HCEC 1CT (cell line): Measurements from ENCODE around the gene SPAG4.
A peak's percentile ranks its signal among the peaks of the same experiment; 100 is the strongest.

Experiments
- DNase-seq: peaks from one replicate; pipeline ENCODE4 v3.0.0-alpha.2; 2017

Gene SPAG4

DNA sequence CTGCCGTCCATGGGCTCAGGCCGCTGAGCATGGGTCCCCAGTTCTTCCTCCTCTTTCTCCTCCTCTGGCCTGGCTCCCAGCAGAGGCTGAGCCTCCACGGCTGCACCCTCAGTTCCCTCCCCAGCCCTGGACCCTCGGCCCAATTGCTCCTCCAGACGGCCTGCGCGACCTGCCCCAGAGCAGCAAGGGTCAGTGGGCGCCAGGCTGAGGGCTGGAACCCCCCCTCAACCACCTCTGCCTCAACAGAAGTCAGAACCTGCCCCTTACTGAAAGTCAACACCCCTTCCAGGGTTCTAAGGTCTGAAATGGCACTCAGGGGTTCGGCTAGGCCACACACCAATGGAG is 15.9 kb upstream of the SPAG4 start:
- DNase-seq: no peak

- DNase-seq: no peak
Measured at GRCh38 chr20:35600176-35600992, 15.2 kb upstream of the SPAG4 start.

- DNase-seq: peak; percentile 33
Measured at GRCh38 chr20:35600993-35601973, 14.3 kb upstream of the SPAG4 start.

- DNase-seq: no peak
Measured at GRCh38 chr20:35601990-35602389, 13.6 kb upstream of the SPAG4 start.

DNA sequence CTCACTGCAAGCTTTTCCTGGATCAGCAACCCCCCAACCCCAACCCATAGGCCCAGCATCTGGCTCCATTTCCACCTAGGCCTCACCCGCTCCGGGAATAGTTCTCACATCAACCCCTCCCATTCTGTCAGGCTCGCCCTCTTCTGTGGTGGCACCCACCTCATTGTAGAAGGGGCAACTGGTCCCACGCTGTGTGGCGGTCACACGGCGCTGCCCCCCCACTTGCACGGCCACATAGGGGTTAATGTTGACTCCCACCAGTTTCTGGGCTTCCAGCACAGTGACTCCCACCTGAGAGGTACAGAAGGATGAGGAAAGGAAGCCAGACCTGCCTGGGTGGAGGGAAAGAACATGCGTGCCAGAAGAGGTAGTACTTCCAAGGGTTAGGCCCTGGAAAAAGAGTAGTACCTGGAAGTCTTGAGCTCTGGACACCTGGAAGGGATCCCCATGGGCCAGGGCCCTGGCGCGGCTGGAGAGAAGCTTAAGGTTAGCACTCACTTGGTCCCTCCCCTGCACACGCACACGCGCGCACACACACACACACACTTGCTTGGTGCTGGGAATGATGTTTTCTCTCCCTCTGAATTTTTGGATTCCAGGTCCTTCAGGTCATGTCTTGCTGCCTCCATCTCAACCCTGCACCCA is 12.7 kb upstream of the SPAG4 start:
- no peak for DNase-seq

- no peak for DNase-seq
Measured at GRCh38 chr20:35603695-35604448, 11.8 kb upstream of the SPAG4 start.

DNA sequence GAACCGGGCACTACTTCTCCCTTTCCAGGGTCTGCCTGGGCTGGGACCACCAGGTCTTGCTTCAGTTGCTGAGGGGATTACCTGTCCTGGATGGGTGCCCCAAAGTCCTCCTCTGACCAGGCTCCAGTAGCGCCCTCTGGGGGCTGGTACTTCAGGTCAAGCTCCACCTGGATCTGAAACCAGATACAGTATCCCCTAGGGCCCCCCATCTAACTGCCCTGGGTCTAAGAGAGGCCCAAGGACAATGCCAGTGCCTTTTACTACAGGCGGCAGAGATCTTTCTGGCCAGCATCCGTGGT is 11.2 kb upstream of the SPAG4 start:
- no peak for DNase-seq

DNA sequence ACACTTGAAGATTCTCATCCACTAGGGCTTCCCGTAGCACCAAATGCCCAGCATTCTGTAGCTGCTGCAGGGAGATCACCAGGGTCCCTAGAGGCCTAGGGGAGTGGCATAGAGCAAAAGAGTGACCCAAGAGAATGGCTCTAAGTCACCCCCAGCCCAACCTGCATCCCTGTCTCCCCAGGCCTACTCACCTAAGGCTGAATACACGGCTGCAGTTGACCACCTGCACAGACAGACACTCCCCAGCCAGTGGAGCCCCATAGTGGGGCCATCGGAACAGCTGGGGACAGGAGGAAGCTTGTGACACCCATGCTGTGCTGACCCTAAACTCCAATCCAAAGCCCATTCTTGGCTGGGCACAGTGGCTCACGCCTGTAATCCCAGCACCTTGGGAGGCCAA is 9.5 kb upstream of the SPAG4 start:
- DNase-seq: no peak

- no peak for DNase-seq
Measured at GRCh38 chr20:35607003-35607735, 8.5 kb upstream of the SPAG4 start.

DNA sequence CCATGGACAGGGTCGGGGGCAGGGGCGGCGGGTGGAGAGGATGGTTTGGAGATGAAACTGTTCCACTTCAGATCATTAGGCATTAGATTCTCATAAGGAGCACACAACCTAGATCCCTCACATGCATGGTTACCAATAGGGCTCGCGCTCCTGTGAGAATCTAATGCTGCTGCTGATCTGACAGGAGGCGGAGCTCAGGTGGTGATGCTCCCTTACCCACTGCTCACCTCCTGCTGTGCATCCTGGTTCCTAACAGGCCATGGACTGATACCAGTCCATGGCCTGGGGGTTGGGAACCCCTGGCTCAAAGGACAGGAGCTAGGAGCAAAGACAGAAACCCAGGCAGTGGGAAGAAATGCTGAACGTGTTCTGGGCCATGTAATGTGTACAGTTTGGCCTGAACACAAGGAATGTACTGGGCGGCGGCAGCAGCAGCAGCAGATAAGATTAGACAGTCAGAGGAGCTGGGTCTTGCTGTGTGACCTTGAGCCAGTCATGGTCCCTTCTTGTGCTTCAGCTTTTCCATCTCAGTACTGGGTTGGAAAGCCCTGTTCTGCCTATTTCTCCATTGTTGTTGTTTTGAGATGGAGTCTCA is 4.7 kb upstream of the SPAG4 start:
- DNase-seq: no peak

- no peak for DNase-seq
Measured at GRCh38 chr20:35611482-35611881, 4.1 kb upstream of the SPAG4 start.

GRCh38 chr20:35616465-35617396 is 1.1 kb downstream of the SPAG4 start:
- DNase-seq: peak; percentile 99

GRCh38 chr20:35617397-35618262 is 2.0 kb downstream of the SPAG4 start:
- peak; percentile 82 for DNase-seq

GRCh38 chr20:35618263-35619131 is 2.9 kb downstream of the SPAG4 start:
- DNase-seq: peak; percentile 18

DNA sequence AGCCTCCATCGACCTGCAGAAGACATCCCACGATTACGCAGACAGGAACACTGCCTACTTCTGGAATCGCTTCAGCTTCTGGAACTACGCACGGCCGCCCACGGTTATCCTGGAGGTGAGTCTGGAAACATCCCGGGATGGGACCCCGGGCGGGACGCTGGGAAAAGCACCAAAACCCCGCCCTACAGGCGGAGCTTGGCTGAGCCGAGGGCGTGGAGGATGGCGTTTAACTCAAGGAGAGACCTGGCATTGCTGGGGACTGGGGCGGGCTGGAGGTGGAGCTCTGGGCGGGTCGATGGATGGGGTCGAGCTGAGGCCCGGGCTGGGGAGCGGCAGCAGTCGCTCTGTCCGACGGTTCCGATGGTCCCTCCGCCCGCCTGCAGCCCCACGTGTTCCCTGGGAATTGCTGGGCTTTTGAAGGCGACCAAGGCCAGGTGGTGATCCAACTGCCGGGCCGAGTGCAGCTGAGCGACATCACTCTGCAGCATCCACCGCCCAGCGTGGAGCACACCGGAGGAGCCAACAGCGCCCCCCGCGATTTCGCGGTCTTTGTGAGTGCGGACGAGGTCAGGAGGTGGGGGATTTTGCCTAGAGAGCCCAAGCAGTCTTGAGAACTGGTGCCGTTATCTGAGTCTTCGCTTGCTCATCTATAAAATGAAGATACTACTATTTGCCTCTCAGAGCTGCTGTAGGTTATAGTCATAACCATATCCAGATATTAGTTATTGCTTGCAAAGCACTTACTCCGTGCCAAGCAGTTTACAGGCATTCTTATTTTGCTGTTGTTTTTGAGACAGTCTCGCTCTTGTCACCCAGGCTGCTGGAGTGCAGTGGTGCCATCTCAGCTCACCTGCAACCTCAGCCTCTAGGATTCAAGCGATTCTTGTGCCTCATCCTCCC is 3.8 kb downstream of the SPAG4 start:
- peak; percentile 85 for DNase-seq

DNA sequence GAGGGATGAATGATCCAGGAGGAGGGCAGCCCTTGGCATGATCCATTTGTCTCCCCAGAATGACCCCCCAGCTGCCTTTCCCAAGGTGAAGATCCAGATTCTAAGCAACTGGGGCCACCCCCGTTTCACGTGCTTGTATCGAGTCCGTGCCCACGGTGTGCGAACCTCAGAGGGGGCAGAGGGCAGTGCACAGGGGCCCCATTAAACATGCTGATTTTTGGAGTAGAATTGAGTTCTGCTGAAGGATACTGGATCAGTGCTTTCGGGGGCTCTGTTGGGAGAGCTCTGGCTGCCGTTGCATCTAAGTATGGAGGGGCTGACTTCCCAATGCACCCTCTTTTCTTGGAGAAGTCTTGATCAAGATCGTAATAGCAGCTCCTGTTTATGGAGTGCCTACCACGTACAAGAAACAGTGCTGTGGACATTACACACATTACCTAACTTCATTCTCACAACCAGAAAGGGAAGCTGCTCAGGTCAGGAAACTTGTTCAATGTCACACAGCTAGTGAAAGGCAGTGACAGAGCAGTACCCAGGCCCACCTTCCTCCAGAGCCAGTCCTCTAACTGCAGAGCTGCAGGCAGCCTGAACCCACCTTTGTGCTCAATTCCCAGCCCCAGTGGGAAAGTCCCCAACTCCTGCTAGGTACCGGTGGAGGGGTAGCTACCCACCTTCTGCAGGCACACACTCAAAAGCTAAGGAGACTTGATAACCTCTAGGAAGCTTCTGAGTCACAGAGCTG is 5.4 kb downstream of the SPAG4 start:
- DNase-seq: no peak

- no peak for DNase-seq
Measured at GRCh38 chr20:35621560-35621946, 5.9 kb downstream of the SPAG4 start.
